Measurements from ENCODE around the gene ZNF19. TPM values are rescaled to one million over a fixed set of nuclear protein-coding genes. Genes with fewer than 3 reads are reported as not detected.

ZNF19 gene
- total and polyA plus RNA-seq, 9 of the 15 experiments (the other 6 are each of a cell fraction or from before 2014, with no cell fraction given) = 1.2 to 2.8 (median 1.8) TPM

GRCh38 chr16:71467810-71468209 is 21.3 kb downstream of the ZNF19 start (continued):
- TF ChIP-seq FOXA3 (CRISPR knock-in tag; conservative IDR thresholded peaks at IDR 0.05 in 1 of 2, IDR thresholded peaks at IDR 0.05 in 1 of 2) (0 out of 4 replicates have a peak, but pooled peaks of 1 of the 2 experiments have one; percentile 28), MNT (conservative IDR thresholded peaks at IDR 0.05) (peak; percentile 31 to 72; a peak in 3 of 4 replicates), MAZ (CRISPR knock-in tag; conservative IDR thresholded peaks at IDR 0.05 in 1 of 2, IDR thresholded peaks at IDR 0.05 in 1 of 2) (peak; percentile 33 to 90; a peak in 2 of 4 replicates), TEAD4 (IDR thresholded peaks at IDR 0.05; ENCODE audit: low read length) (no peak), TEAD4 (CRISPR knock-in tag; IDR thresholded peaks at IDR 0.05; ENCODE audit: borderline replicate concordance) (0 out of 2 replicates have a peak, but pooled peaks have one; percentile 46), DMBX1 (CRISPR knock-in tag; IDR thresholded peaks at IDR 0.05; ENCODE audit: borderline replicate concordance) (peak; percentile 76; the same call in 1 of the 2 replicates), ID3 (CRISPR knock-in tag; IDR thresholded peaks at IDR 0.05) (no peak), ID3 (tag; IDR thresholded peaks at IDR 0.05) (0 out of 2 replicates have a peak, but pooled peaks have one; percentile 44), ZNF232 (CRISPR knock-in tag; IDR thresholded peaks at IDR 0.05) (peak; percentile 92), ZNF609 (CRISPR knock-in tag; IDR thresholded peaks at IDR 0.05; ENCODE audit: borderline replicate concordance) (no peak), NR2C1 (IDR thresholded peaks at IDR 0.05) (no peak), NR2C1 (tag; IDR thresholded peaks at IDR 0.05) (peak; percentile 46; the same call in 1 of the 2 replicates), EHMT2 (IDR thresholded peaks at IDR 0.05) (peak; percentile 99), ZBTB9 (CRISPR knock-in tag; IDR thresholded peaks at IDR 0.05) (no peak), XRCC5 (IDR thresholded peaks at IDR 0.05; ENCODE audit: low read depth, low read length) (peak; percentile 63; the same call in 1 of the 2 replicates), ZNF740 (CRISPR knock-in tag; IDR thresholded peaks at IDR 0.05) (peak; percentile 99), ZNF740 (tag; IDR thresholded peaks at IDR 0.05) (peak in 1 of 2 experiments; percentile 100; a peak in 2 of 4 replicates)
